DMS53 treated with DMSO at 0.1 percent for 48 hours (cell line): ENCODE measurements around the gene RHBDF2.

Source experiments
- DNase-seq: peaks from one replicate; lab custom pipeline; 2025; ENCODE audit not compliant: unreplicated experiment; lab: John Stamatoyannopoulos, UW

The RHBDF2 gene

DNA sequence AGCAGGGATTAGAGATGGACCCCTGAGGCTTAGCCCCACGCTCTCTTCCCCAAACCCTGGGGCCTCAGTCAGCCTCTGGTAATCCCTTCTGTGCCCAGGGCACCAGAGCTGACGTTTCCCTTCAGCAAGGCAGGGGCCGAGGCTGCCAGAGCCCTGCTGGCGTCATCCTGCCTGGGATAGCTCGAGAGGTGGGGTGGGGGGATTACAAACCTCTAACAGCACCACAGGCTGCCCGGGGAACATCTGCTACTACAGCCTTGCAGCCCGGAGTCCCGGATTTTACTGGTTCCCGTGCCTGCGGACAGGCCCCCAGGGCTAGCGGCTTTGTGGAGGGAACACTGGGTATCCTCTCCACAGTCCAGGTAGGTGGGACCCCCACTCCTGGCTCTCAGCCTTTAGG, 33.9 kb downstream of the RHBDF2 start, which contains the start of gene AANAT:
Gene AANAT, plus strand, starts transcription at position 238 of the 400 bp plus-strand sequence. CDS start 1,144 bp downstream, outside the sequence.
- DNase-seq = no peak

DNA sequence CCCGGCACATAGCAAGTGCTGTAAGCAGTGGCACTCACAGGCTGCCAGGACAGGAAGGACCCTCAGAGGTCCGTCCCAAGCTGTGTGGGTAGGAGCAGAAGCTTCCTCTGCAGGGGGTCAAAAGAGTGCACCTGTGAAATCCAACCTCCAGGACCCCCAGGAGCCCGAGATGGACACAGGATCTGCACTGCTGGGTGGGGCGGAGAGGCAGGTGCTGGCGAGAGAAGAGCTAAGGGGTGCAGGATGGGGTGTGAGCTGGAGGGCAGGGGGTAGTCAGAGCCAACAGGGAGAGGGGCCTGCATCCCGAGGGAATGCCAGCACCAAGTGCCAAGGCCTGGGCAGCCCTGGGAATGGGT, 34.5 kb downstream of the RHBDF2 start:
- no peak for DNase-seq

DNA sequence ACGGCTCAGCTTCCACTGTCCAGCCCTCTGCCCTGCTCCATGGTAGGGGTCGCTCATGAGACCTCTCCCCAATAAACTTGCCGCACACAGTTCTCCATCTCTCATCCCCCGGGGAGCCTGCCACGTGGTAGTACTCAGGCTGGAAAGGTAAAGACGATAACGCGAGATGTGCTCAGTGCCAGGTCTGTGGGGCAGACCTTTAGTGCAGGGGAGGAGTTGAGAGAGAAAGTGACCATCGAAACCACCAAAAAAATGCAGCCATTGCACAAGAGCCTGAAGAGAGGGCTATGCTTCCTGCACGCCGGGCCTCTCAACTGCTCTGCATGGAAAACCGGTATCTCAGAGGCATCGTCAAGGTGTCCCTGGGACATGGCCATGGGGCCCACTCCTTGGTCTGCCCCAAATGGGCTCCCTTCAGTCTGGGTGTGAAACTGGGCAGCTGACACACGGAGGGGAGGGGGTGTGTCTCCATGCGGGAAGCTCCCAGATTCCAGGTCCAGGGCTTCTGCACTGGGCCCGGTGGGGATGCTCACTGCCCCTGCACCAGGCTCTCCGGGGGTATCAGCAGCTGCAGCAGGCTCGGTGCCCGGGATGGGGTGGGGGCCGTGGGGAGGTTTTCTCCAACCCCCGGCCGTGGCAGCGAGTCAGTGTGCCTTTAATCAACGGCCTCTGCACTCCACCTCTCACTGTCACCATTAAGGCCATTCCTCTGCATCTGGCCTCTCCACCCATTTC, 38.5 kb downstream of the RHBDF2 start:
- DNase-seq = no peak

DNA sequence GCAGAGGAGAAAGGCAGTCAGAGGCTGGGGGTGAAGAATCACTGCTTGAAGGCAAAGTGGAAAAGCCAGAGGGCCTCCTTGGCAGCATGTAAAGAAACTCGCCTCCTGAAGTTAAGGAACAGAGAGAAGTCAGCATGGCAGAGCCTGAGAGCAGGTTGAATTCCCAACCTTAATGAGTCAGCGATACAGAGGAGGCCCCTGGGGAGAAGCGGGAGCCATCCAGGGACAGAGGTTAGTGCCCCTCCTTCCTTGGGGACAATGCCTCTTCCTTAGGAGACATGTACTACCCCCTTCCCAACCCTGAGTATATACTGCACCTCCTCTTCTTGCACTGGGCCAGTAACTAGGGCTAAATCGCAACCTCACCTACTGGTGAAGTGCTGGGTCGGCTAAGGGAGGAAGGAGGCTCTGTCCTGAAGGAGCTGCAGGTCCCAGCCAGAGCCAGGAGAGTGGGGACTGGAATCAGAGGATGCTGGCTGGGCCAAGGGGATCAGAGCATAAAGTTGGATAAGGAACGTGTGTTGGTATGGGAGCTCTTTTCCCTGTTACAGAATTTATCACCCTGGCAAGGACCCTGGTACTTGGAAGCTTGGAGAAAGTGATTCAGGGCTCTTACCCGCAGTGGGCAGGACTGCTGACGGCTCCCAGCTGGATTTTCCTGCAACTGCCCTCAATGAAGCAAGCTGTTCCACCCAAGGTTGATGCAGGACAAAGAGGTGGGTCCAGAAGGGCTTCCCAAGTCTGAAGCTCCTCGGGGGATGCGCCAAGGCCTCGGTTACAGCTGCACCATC, 39.3 kb downstream of the RHBDF2 start:
- DNase-seq = no peak

DNA sequence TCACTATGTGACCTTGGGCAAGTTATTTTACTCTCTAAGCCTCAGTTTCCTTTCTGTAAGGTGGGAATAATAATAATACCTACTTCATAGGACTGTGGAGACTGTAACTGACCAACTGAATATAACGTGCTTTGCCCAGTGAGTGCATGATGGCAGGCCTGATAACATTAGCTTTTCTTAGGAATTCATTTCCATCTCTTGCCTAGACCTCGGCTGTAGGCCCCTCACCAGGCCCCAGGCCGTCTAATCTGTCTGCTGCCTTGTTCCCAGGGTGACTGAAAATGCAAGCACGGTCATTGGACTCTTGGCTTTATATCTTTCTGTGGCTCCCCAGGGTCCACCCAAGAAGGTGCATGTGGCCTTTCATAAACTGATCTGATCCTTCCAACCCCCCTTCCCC, 41.5 kb downstream of the RHBDF2 start:
- no peak for DNase-seq

DNA sequence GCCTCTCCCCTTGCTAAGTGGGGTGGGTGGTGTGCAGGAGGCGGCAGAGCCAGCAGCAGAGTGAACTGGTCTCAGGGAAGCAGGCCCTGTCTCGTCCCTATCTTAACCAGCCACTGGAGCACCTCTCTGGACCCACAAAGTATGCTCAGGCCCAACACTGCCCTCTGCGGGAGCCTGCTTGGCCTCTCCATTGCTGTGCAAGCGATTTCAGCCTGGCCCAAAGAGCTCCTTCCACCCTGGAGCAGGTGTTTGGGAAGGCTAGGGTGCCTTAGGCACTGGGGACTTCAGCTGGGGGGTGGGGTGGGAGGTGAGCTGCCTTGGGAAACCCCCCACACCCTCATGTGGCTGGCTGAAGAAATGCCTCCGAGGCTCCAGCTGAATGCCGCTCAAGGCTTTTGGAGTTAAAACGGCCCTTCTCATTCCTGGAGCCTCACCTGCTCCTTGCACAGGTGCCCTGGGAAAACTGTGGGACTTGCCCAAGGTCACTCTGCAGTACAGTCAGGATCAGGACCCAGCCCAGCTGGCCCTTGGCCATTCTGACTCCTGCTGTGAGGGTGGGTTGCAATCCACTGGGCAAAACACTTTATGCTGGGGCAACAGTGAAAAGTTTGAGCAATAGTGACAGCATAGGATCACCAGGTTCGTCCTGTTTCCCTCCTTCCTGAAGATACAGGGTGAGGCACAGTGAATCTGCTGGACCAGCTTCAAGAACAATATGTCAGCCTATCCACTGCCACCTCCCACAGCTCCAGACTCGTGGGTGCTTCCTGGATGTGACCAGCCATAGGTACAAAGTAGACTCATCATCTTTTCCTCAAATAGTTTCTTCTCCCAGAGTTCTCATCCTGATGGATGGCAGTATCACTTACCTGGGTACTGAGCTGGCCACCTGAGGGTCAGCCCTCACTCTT, 42.4 kb downstream of the RHBDF2 start:
- no peak for DNase-seq

DNA sequence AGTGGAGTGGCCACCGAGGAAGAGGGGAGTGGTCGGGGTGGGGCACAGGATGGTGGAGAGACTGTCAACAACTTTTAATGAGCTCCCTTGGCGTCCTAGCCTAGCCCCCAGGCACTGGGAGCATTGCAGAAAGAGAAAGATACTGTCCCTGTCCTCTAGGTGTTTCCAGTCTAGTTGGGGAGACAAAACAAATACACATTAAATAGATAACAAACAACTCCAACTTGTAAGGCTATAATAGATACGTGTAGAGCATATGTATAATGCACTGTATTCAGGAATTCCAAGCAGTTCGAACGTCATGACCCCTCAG, 47.8 kb downstream of the RHBDF2 start:
- no peak for DNase-seq

DNA sequence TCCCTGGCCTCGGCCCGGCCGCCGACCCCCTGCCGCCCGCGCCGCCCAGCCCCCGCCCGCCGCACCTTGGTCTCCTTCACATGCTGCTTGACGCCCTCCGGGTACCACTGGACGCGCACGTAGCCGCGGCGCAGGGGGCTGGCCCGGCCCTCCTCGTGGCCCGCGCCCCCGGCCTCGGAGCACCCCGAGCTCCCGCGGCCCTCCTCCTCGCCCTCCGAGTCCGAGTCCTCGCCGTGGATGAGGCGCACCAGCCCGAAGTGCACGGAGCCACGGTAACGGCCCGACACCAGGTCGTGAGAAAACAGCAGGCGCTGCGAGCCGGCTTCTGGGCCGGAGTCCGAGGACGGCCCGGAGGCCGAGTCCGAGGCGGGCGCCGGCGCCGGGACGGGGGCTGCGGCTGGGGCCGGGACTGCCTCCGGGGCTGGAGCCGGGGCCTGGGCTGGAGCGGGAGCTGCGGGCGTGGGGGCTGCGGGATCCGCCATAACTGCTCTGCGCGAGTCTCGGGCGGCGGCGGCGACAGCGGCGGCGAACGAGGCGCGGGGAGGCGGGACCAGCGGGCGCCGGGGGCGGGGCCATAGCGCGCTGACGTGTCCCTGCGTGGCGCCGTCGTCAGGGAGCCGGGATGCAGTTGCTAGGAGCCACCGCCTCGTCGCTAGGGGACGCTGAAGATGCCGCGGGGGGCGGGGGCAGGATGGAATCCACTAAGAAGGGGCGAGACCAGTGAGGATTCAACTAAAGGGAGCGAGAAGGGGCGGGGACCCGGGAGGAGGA, 48.4 kb downstream of the RHBDF2 start, which contains the start of gene UBE2O:
Gene UBE2O, minus strand, starts transcription at position 493 of the 771 bp plus-strand sequence. Its CDS starts 11 bp downstream, at position 482.
- peak; percentile 73 for DNase-seq

DNA sequence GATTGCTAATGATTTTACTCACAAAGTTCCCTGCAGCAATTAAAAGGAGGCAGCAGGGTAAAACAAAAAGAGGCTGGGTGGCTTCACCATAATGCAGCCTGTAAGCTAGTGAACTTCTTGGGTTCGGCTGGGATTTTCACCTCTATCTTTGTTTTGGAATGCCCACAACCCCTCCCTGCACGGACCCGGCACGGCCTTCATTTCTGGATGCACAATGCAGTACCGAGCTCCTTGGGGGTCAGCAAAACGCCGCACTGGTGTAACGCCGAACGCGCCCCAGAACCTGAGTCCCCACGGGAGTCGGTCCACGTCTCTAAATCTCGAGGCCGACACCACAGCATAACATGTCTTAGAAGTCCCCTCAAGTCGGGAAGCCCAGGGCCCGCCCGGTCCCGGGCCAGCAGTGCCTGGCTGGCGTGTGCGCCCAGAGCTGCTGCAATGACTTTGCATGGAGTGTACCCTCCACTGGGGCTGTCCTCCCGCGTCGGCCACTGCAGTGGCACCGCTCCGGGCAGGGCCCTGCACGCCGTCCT, 49.0 kb downstream of the RHBDF2 start:
- no peak for DNase-seq

DNA sequence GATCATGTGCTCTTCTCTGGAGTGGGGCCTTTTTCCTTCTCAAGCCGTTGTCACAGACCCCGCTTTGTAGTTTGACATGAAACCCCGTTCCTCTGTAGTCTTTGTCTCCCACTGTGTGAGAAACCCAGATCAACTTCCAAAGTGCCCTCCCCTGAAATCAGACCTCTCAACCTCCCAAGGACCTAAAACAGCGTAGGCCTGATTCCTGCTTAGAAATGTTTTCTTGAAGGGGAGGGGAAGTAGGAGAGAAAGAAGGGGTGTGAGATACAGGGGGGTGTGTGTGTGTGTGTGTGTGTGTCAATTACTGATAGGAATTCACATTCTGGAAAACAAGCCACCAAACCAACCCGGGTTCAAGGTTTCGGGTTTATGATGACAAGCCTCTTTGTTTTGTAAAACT, 49.7 kb downstream of the RHBDF2 start:
- DNase-seq = no peak

DNA sequence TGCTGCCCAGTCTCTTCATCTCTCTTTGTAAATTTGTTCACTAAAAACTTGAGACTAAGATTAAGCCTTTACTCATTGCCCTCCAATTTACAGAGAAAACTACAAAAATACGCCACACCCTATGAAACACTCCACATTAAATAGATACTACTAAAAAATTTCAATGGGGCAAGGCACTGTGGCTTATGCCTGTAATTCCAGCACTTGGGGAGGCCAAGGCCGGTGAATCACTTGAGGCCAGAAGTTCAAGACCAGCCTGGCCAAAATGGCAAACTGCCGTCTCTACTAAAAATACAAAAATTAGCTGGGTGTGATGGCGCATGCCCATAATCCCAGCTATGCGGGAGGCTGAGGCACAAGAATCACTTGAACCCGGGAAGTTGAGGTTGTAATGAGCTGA, 52.1 kb downstream of the RHBDF2 start:
- no peak for DNase-seq

DNA sequence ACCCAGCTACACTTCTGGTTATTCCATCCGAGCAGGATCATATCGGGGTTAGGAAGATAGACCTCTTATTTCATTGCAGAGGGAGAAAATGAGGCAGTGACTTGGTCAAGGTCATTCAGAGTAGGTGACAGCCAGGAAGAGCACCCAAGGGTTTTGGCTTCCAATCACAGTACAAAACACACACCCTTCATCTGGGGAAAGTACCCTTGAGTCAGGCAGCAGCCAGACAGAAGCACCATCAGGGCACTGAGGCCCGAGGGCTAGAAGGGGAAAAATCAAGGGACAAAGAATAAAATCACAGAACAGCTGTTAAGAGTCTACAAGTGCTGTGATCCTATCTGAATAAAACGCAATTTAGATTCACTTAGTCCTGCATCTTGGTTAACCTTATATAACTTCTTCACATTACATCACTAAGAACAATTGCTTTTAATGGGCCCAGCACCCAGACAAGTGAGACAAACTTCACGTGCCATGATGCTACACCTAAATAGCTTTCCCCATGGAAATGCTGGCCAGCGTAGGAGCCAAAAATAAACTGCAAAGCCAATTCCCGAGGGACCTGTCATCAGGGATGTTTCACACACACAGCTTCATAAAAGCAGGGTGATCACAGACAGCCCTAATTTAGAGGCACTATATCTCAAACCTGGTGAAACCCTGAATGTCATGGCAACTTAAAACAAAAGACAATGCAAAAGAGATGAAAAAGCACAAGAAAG, 53.1 kb downstream of the RHBDF2 start:
- no peak for DNase-seq

DNA sequence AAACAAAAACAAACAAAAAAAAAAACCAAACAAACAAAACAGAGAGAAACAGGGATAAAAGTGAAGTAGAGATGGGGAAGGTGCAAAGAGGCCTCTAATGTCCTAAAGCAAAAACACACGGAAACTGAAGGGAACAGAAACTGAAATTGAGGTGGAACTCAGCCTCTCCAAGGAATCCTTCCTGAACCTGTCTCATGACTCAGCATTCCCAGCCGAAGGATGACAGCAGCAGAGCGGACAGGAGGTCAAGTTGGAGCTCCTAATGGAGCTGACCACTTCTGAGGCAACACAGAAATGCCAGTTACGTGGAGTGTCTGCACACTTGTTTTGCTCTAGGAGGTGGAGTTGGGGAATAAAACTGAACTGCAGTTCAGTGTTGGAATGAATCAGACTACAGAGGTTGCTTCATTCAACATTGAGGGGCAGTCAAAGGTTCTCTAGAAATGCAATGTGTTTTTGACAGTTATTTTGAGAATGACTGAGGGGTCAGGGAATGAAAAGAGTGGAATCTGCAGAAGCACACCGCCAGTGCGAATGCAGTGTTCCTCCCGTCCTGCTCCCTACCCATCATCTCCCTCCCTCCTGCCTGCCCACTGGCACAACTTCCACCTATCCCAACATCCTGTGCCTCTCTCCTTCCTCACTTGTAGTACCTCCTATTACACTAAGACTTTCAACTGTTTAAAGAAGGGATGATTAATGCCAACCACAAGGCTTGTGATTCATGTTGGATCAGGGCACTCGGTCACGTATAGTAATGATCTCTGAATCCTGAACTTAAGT, 54.6 kb downstream of the RHBDF2 start:
- DNase-seq = no peak

DNA sequence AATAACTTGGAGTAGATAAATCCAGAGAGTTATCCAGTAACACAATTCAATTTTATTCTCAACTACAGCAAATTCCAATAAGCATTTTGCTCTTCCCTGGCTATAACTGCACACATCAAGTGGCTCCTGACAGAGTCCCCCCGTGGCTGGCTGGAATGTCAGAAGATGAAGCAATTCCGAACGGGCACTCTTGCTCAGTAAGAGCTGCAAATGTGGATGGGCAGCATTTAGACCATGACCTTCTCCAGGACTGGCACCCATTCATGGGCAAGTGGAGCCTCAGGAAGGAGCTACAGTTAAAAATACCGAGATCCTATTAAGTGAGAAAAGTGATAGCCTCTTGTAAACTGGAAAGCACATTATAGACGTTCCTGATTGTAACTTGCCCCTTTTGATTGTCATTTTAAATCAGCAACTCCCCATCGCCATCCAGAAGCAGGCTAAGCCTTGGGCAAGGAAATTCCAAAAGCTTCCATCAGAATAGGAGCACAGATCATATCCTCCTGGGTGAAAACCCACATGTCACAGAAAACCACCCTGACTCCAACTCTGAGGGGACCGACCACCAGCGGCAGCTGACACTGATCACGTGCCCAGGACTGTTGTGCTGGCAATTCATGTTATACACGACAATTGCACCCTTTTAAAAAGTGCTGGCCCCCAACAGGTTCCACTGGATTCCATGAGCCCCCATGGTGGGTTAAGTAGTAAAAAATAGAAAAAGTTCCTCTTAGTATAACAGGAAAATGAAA, 55.4 kb downstream of the RHBDF2 start:
- no peak for DNase-seq

DNA sequence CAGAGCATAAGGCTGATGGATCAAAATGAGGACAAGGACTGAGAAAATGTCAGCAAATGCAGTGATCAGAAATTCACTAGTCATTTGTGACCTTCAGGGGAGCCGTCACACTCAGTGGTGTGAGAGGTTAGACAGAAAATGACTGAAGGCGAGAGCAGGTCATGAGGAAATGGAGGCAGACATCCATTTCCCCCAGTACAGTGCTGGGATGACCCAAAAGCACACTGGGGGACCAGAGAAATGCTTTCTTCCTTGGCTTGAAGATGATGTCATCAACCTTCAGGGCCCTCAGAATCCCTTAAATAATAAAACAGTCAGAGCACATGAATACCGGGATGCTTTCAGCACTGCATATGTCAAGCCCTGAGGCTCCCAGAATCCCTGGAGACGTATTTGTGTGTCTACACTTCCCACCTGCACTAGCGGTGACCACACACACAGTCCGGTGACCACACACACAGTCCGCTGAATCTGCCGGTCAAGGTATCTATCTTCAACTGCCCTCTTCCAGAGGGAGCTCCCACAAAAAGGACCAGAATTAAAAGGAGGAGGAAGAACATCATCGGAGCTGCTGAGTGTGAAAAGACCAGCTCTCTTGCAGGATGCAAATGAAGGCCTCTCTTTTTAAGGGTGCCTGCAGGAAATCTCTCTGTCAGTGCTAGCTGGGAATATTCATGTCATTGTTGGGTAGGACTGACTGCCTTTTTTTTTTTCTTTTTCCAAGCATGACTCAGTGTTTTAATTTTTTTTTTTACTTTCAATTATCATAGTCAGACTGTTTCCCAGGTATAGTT, 56.5 kb downstream of the RHBDF2 start:
- DNase-seq = no peak

DNA sequence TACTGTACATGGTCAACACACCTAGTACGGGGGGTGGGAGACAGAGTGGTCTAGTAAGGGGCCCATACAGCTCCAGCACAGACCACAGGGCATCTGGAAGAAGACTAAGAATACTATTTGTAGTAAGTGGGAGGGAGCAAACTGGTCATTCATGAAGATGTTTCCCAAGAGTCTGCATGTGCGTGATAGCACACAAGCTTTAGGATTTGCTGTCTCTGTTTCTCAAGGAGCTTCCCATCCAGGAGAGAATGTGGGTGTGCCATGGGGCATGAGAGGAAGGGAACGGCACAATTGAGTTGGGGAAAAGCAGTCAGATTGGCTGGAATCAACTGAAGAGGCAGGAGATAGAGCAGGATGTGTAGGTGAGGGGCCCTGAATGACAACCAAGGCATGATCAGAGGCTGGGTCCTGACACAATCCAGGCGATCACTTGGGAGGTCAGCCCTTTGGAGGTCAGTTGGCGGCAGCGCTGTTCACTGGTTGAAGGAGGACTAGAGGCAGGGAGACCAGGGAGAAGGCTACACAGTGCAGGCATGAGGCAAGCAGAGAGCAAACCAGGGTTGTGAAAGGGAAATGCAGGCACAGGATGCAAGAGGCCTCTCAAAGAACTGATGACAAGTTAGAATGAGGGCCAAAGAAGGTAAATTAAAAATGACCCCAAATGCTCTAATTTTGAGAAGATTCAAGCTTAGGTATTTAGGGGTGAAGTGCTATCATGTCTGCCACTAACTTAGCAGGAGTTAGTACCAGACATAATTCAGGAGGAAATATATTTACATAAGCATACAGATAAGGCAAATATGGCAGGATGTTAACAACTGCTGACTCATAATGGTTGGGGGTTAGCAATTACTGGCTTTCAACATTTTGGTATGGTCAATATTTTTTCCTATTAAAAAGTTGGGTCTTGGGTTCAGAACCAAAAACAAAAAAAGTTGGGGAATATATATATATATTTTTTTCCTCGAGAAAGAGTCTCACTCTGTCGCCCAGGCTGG, 58.6 kb downstream of the RHBDF2 start:
- no peak for DNase-seq
